ENCODE data around the gene SSH2. TPM values are rescaled to one million over a fixed set of nuclear protein-coding genes. Genes with fewer than 3 reads are reported as not detected.
"Not testable (repeated sequence)": the region's sequence is repeated elsewhere in the genome, so short reads cannot be mapped to it uniquely, and the experiment has no call there.

Gene SSH2
- polyA plus RNA-seq, 1 of the 3 experiments (the other 2 are of a cell fraction) = 8.8 TPM

DNA sequence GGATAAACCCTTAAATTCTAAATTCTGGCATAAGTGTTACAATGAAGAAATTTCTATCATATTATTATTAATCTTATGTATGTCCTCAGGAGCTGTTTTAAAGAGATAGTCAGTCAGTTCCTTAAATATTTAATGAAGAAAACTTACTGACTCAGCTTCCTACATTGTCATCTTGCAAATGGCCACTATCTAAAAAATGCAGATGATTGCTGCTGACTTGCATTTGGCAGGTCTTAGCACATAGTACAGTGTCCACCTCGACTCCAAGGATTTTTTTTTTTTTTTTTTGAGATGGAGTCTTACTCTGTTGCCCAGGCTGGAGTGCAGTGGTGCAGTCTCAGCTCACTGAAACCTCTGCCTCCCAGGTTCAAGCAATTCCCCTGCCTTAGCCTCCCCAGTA, 252.2 kb downstream of the SSH2 start (continued):
- TF ChIP-seq TCF12 (IDR thresholded peaks at IDR 0.05) (no peak), RFX5 (IDR thresholded peaks at IDR 0.05; ENCODE audit: low read length) (no peak), SIN3A (IDR thresholded peaks at IDR 0.05; ENCODE audit: borderline replicate concordance, low read depth, low read length) (no peak), CHD2 (IDR thresholded peaks at IDR 0.05; ENCODE audit: low read length, partially characterized antibody) (no peak), TEAD4 (IDR thresholded peaks at IDR 0.05; ENCODE audit: borderline replicate concordance, insufficient read depth) (no peak)

DNA sequence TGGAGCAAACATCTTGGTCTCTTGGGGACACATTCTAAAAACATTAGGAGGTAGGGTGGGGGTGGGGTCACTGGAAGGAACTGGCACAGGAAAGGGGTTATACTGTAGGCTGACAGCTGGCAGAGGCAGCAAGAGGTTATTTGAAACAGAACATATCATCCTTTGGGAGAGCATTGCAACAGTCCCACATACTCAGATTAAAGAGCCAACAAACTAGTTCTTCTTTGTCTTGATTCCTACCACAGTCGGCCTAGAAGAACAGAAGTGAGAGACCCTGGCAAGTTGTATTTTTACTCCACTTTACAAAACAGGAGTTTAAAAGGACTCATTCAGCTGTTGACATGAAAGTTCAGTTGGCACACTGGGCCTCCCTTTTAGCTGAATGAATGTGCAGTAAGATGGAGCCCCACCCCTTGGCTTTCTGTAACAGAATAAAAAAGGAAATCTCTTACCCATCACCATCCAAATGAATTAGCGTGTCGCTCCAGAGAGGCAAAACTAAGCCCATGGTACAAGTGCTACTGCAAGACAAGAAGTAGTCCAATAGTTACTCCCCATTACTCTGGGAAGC, 252.7 kb downstream of the SSH2 start:
- no peaks in the 10 kb centered on the region for H3K79me2 ChIP-seq (ENCODE audit: insufficient read depth)
- no peak overlapping the region for H3K9ac ChIP-seq
- H3F3A ChIP-seq (replicated peaks; ENCODE audit: insufficient read depth) = no peaks in the 10 kb centered on the region
- peaks cover 3 to 5% of the 10 kb centered on the region in 2 experiments; a peak in 3 of 4 replicates for H3K4me1 ChIP-seq (ENCODE audit: control insufficient read depth in 1 of 2, insufficient read depth in 2 of 2, low read depth in 1 of 2, low read length in 1 of 2)
- WGBS (ENCODE audit: low lambda C conversion rate) = 100% methylated on average over 3 of the region's 3 CpGs
- no peak overlapping the region for H3K4me3 ChIP-seq (ENCODE audit: low read depth in 2 of 2, low read length in 1 of 2)
- peaks cover 18 to 28% of the 10 kb centered on the region in 2 experiments for H3K36me3 ChIP-seq (replicated peaks in 1 of 2; ENCODE audit: control insufficient read depth in 1 of 2, insufficient read depth in 2 of 2, low read length in 1 of 2)
- H4K20me1 ChIP-seq (ENCODE audit: insufficient read depth) = no peaks in the 10 kb centered on the region
- no peaks in the 10 kb centered on the region for H3K9me3 ChIP-seq
- DNase-seq = no peak
- H3K27ac ChIP-seq (ENCODE audit: low read depth in 2 of 2, low read length in 1 of 2) = peak overlapping the region in 1 of 2 experiments; percentile 31; a peak in 1 of 4 replicates
- no peak overlapping the region for H3K4me2 ChIP-seq
- no peak overlapping the region for H2AFZ ChIP-seq (ENCODE audit: low read depth)
- POLR2A ChIA-PET = no interaction called here
- TF ChIP-seq MEF2A (IDR thresholded peaks at IDR 0.05; ENCODE audit: borderline replicate concordance, low read depth) (no peak), SIN3A (IDR thresholded peaks at IDR 0.05; ENCODE audit: borderline replicate concordance, low read depth, low read length) (no peak), TAF1 (IDR thresholded peaks at IDR 0.05; ENCODE audit: borderline replicate concordance, low read depth, low read length) (no peak), EP300 (IDR thresholded peaks at IDR 0.05; ENCODE audit: borderline replicate concordance in 1 of 2, low read depth in 1 of 2, low read length in 1 of 2) (no peak), RAD21 (IDR thresholded peaks at IDR 0.05; ENCODE audit: low read length) (no peak), EZH2phosphoT487 (IDR thresholded peaks at IDR 0.05; ENCODE audit: borderline replicate concordance, low read depth) (no peak), RFX5 (IDR thresholded peaks at IDR 0.05; ENCODE audit: low read length) (no peak)
- TF ChIP-seq, protein P1, sequence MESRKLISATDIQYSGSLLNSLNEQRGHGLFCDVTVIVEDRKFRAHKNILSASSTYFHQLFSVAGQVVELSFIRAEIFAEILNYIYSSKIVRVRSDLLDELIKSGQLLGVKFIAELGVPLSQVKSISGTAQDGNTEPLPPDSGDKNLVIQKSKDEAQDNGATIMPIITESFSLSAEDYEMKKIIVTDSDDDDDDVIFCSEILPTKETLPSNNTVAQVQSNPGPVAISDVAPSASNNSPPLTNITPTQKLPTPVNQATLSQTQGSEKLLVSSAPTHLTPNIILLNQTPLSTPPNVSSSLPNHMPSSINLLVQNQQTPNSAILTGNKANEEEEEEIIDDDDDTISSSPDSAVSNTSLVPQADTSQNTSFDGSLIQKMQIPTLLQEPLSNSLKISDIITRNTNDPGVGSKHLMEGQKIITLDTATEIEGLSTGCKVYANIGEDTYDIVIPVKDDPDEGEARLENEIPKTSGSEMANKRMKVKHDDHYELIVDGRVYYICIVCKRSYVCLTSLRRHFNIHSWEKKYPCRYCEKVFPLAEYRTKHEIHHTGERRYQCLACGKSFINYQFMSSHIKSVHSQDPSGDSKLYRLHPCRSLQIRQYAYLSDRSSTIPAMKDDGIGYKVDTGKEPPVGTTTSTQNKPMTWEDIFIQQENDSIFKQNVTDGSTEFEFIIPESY (IDR thresholded peaks at IDR 0.05; ENCODE audit: borderline replicate concordance, low read depth) = no peak
- no peaks in the 10 kb centered on the region for H3K27me3 ChIP-seq (ENCODE audit: insufficient read depth)
- CTCF ChIA-PET = interaction anchor here (0.8 to 1.2 kb wide), 2 partner anchors 32 to 38 kb away, joined by 3 read pairs; no protein-coding TSS in a partner anchor
- no peaks in the 10 kb centered on the region for H3K9me2 ChIP-seq

DNA sequence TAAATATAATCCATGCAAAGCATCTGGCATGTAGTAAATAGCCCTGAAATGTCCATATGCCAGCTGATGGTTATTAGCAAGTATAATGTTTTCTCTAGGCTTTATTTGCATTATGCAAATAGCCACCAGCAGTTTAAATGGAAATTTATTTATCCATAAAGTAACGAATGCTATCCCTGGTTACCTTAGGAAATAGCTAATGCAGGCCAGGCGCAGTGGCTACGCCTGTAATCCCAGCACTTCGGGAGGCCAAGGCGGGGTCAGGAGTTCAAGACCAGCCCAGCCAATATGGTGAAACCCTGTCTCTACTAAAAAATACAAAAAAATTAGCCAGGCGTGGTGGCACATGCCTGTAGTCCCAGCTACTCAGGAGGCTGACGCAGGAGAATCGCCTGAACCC, 254.1 kb downstream of the SSH2 start:
- H3K9me2 ChIP-seq; DNase-seq; POLR2A ChIA-PET; H3K9me3 ChIP-seq; H3K9ac ChIP-seq; H3F3A ChIP-seq (replicated peaks; ENCODE audit: insufficient read depth); CTCF ChIA-PET; H3K4me3 ChIP-seq (ENCODE audit: low read depth in 2 of 2, low read length in 1 of 2); H3K79me2 ChIP-seq (ENCODE audit: insufficient read depth); H3K27me3 ChIP-seq (ENCODE audit: insufficient read depth); H3K27ac ChIP-seq (ENCODE audit: low read depth in 2 of 2, low read length in 1 of 2); H2AFZ ChIP-seq (ENCODE audit: low read depth); H4K20me1 ChIP-seq (ENCODE audit: insufficient read depth); H3K4me2 ChIP-seq; H3K4me1 ChIP-seq (ENCODE audit: control insufficient read depth in 1 of 2, insufficient read depth in 2 of 2, low read depth in 1 of 2, low read length in 1 of 2): not testable (repeated sequence)
- WGBS (ENCODE audit: low lambda C conversion rate) = 92% methylated on average over 8 of the region's 8 CpGs
- peaks cover 23 to 28% of the 10 kb centered on the region in 2 experiments for H3K36me3 ChIP-seq (replicated peaks in 1 of 2; ENCODE audit: control insufficient read depth in 1 of 2, insufficient read depth in 2 of 2, low read length in 1 of 2)

Data from SK-N-SH (cell line).